Eye (tissue), 1 donor: ENCODE data around the gene CYP2J2.
"Not testable (repeated sequence)": the region's sequence is repeated elsewhere in the genome, so short reads cannot be mapped to it uniquely, and the experiment has no call there.

Experiments used
- DNase-seq: peaks from one replicate; pipeline ENCODE4 v3.0.0-alpha.2; 2015

Gene CYP2J2

GRCh38 chr1:59926381-59927123, at the start of gene CYP2J2:
CYP2J2 (minus strand) TSS chr1:59926773; CDS start chr1:59926746, 27 bp downstream.
- DNase-seq, result peak; percentile 53

- no peak for DNase-seq
Observed at GRCh38 chr1:59973719-59974118, 47.1 kb upstream of the CYP2J2 start.

GRCh38 chr1:59972216-59972927, 45.8 kb upstream of the CYP2J2 start:
- DNase-seq, result peak; percentile 72

- DNase-seq, result peak; percentile 92
Observed at GRCh38 chr1:59971464-59971911, 44.9 kb upstream of the CYP2J2 start.

- not testable (repeated sequence) for DNase-seq
Observed at GRCh38 chr1:59969542-59970175, 43.1 kb upstream of the CYP2J2 start.

- not testable (repeated sequence) for DNase-seq
Observed at GRCh38 chr1:59968746-59969145, 42.2 kb upstream of the CYP2J2 start.

- no peak for DNase-seq
Observed at GRCh38 chr1:59967780-59968179, 41.2 kb upstream of the CYP2J2 start.

GRCh38 chr1:59967141-59967697, 40.6 kb upstream of the CYP2J2 start:
- DNase-seq, result peak; percentile 29

GRCh38 chr1:59952065-59952464, 25.5 kb upstream of the CYP2J2 start:
- DNase-seq, result no peak

- no peak for DNase-seq
Observed at GRCh38 chr1:59949648-59950047, 23.1 kb upstream of the CYP2J2 start.

GRCh38 chr1:59948990-59949389, 22.4 kb upstream of the CYP2J2 start:
- DNase-seq, result no peak

GRCh38 chr1:59947047-59947938, 20.7 kb upstream of the CYP2J2 start:
- DNase-seq, result peak; percentile 86

- DNase-seq, result no peak
Observed at GRCh38 chr1:59945790-59946189, 19.2 kb upstream of the CYP2J2 start.

GRCh38 chr1:59939393-59939792, 12.8 kb upstream of the CYP2J2 start:
- DNase-seq, result no peak

GRCh38 chr1:59937636-59938210, 11.2 kb upstream of the CYP2J2 start:
- DNase-seq, result no peak

- DNase-seq, result no peak
Observed at GRCh38 chr1:59936358-59936821, 9.8 kb upstream of the CYP2J2 start.

- no peak for DNase-seq
Observed at GRCh38 chr1:59928996-59929395, 2.4 kb upstream of the CYP2J2 start.

- no peak for DNase-seq
Observed at GRCh38 chr1:59927213-59927612, 640 bp upstream of the CYP2J2 start.

GRCh38 chr1:59924653-59925052, 1.9 kb downstream of the CYP2J2 start:
- DNase-seq, result no peak

- not testable (repeated sequence) for DNase-seq
Observed at GRCh38 chr1:59921258-59921899, 5.2 kb downstream of the CYP2J2 start.

- peak; percentile 26 for DNase-seq
Observed at GRCh38 chr1:59919746-59920145, 6.8 kb downstream of the CYP2J2 start.
